ENCODE results near the gene BCR. TPM values are rescaled to one million over a fixed set of nuclear protein-coding genes. Genes with fewer than 3 reads are reported as not detected.
A peak's percentile ranks its signal among the peaks of the same experiment; 100 is the strongest.

The BCR gene
- total and polyA plus RNA-seq, 12 donors: 18.7 to 64.3 (median 42.4) TPM

DNA sequence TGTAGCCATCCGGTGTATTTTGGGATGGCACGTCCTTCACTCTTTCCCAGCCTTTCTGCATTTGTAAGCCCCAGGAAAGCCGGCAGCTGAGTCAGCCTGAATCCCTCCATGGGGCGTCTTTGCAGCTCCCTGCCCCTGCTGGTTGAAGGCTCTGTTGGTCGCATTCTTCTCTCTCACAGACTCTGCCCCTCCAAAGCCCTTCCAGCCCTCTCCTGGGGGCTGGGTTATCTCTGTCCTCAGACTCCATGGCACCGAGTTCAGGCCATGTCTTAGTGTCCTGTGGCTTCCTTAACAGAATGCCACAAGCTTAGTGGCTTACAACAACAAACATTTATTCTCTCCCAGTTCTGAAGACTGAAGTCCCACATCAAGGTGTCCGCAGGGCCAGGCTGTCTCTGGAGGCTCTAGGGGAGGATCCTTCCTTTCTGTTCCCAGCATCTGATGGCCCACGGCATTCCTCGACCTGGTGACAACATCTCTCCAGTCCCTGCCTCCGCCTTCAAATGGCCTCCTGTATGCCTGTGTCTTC, 62.2 kb downstream of the BCR start:
- intact Hi-C loops (cut with DNase I): no loop called here
- DNase-seq: peak in 4 of 7 donors; percentile 47 to 64 (median 60)

DNA sequence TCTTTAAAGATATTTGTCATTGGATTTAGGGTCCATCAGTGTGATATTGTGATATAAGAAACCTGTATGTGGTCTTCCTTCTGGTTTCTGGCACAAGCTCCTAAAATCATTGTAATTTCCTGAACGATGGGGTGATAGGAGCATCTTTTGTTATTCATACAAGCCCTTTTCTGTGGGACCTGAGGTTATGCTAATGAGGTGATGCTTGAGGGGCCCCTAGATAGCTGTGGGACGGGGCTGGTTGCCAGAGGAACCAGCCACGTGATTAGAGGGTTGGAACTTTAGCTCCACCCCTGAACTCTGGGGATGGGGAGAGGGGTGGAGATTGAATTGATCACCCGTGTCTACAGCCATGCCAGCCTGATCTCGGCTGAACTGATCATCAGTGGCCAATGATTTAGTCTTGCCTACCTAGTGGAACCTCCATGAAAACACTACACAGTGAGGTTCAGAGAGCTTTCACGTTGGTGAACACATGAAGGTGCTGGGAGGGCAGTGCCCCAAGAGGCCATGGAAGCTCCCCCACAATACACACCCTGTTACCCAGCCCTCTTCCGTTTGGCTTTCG, 62.8 kb downstream of the BCR start:
- Histone ChIP-seq H3K27ac (no peak overlapping the region), H3K4me3 (no peak overlapping the region), H3K36me3 (replicated peaks in 1 of 2) (no peaks in the 10 kb centered on the region), H3K4me1 (replicated peaks in 1 of 2) (peaks cover 24 to 47% of the 10 kb centered on the region in 2 donors), H3K27me3 (no peaks in the 10 kb centered on the region), H3K9me3 (replicated peaks in 1 of 3) (no peaks in the 10 kb centered on the region)
- TF ChIP-seq POLR2A (IDR thresholded peaks at IDR 0.05): no peak
- WGBS, 4 donors: 60 to 71% (median 69%) methylated on average over 8 of the region's 8 CpGs
- intact Hi-C loops (cut with DNase I): no loop called here
- DNase-seq: no peak

More for the DNA sequence above, 62.2 kb downstream of the BCR start:
- no peaks in the 10 kb centered on the region for H3K9me3 ChIP-seq (replicated peaks in 1 of 3)
- 59 to 63% (median 61%) methylated on average over 10 of the region's 10 CpGs for WGBS, 4 donors
- H3K27ac ChIP-seq: peak overlapping the region in 2 of 5 donors; percentile 39 to 41
- peaks cover 24 to 53% of the 10 kb centered on the region in 2 donors for H3K4me1 ChIP-seq (replicated peaks in 1 of 2)
- no peak overlapping the region for H3K4me3 ChIP-seq
- TF ChIP-seq, protein P1, sequence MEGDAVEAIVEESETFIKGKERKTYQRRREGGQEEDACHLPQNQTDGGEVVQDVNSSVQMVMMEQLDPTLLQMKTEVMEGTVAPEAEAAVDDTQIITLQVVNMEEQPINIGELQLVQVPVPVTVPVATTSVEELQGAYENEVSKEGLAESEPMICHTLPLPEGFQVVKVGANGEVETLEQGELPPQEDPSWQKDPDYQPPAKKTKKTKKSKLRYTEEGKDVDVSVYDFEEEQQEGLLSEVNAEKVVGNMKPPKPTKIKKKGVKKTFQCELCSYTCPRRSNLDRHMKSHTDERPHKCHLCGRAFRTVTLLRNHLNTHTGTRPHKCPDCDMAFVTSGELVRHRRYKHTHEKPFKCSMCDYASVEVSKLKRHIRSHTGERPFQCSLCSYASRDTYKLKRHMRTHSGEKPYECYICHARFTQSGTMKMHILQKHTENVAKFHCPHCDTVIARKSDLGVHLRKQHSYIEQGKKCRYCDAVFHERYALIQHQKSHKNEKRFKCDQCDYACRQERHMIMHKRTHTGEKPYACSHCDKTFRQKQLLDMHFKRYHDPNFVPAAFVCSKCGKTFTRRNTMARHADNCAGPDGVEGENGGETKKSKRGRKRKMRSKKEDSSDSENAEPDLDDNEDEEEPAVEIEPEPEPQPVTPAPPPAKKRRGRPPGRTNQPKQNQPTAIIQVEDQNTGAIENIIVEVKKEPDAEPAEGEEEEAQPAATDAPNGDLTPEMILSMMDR (IDR thresholded peaks at IDR 0.05): peak in 2 of 6 experiments; percentile 12 to 15
- no peak for TF ChIP-seq POLR2A (IDR thresholded peaks at IDR 0.05)
- H3K36me3 ChIP-seq (replicated peaks in 1 of 2): no peaks in the 10 kb centered on the region
- no peaks in the 10 kb centered on the region for H3K27me3 ChIP-seq

DNA sequence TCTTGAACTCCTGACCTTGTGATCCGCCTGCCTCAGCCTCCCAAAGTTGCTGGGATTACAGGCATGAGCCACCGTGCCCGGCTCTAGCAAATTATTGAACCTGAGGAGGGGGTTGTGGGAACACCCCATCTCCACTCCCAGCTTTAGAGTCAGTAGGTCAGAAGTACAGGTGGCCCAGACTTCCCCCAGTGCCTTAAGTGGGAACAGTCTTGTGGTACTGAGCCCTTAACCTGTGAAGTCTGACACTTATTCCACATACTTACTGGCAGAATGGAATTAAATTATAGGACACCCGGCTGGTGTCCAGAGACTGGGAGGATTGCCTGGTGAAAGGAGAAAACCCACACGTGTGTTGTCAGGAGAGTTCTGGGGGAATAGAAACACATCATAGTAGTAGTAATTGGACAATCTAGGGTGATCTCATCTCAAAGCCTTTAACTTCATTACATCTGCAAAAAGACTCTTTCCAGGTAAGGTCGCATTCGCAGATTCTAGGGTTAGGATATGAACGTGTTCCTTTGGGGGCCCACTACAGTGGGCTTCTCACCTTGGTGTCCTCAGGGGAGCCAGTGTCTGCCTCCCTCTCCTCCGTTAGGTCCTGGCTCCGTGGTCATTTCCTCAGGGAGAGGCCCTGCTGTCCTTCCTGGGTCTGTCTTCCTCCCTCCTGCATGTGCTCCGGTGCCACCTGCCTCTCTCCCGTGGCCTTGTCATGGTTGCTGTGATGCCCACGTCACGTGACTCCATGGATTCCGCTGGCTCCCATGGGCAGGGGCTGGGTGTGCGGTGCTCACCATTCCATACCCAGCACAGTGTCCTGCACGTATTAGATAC, 63.8 kb downstream of the BCR start:
- intact Hi-C loops (cut with DNase I): no loop called here
- Histone ChIP-seq H3K27me3 (no peaks in the 10 kb centered on the region), H3K36me3 (replicated peaks in 1 of 2) (no peaks in the 10 kb centered on the region), H3K4me1 (replicated peaks in 1 of 2) (peaks cover 24 to 55% of the 10 kb centered on the region in 2 donors), H3K4me3 (no peak overlapping the region), H3K9me3 (replicated peaks in 1 of 3) (no peaks in the 10 kb centered on the region), H3K27ac (peak overlapping the region; percentile 25 to 87 (median 54))
- WGBS, 4 donors: 72 to 86% (median 80%) methylated on average over 10 to 17 of the region's 17 CpGs
- TF ChIP-seq POLR2A (IDR thresholded peaks at IDR 0.05): no peak
- TF ChIP-seq, protein P1 (IDR thresholded peaks at IDR 0.05): no peak
- DNase-seq: peak in 1 of 7 donors; percentile 24

DNA sequence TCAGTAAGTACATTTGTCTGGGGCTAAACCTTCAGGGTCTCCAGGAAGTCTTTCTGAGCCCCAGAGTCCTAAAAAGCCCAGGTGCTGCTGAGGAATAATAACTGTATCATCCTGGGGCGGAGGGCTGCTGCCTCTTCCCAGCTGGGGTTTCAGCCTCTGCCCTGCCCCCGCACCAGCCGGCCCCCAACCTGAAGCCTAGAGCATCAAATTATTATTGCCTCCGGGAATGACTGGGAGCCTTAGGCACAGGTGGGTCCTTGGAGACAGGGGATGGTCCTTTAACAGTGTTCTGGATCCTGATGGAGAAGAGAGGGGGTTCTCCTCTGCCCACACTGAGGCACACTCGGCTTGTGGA, 64.4 kb downstream of the BCR start:
- H3K27me3 ChIP-seq: no peaks in the 10 kb centered on the region
- no peaks in the 10 kb centered on the region for H3K9me3 ChIP-seq (replicated peaks in 1 of 3)
- peaks cover 24 to 55% of the 10 kb centered on the region in 2 donors for H3K4me1 ChIP-seq (replicated peaks in 1 of 2)
- DNase-seq: no peak
- peak overlapping the region; percentile 32 to 87 (median 68) for H3K27ac ChIP-seq
- no peaks in the 10 kb centered on the region for H3K36me3 ChIP-seq (replicated peaks in 1 of 2)
- intact Hi-C loops (cut with DNase I): no loop called here
- H3K4me3 ChIP-seq: no peak overlapping the region
- WGBS, 4 donors: 75 to 82% (median 78%) methylated on average over 5 of the region's 5 CpGs
- no peak for TF ChIP-seq POLR2A (IDR thresholded peaks at IDR 0.05)
- TF ChIP-seq, protein P1 (IDR thresholded peaks at IDR 0.05): no peak
